Muscle of arm (tissue), 12 donors: ENCODE measurements around the gene RNU5D-1. TPM values are rescaled to one million over a fixed set of nuclear protein-coding genes. Genes with fewer than 3 reads are reported as not detected.
"Not testable (repeated sequence)": the region's sequence is repeated elsewhere in the genome, so short reads cannot be mapped to it uniquely, and the experiment has no call there.

Experiments used
- DNase-seq: peaks from one replicate; pipeline ENCODE4 v3.0.0-alpha.2; 2013
- polyA plus RNA-seq, 12 donors: library from polyadenylated mRNA; unstranded; fragments of 120-200 nt; gene quantifications; one replicate each; pipeline ENCODE4 v1.2.1, GENCODE V29; 2013; ENCODE audit not compliant: insufficient read length in 12 of 12

Gene RNU5D-1
- polyA plus RNA-seq, 12 donors, result not detected

DNA sequence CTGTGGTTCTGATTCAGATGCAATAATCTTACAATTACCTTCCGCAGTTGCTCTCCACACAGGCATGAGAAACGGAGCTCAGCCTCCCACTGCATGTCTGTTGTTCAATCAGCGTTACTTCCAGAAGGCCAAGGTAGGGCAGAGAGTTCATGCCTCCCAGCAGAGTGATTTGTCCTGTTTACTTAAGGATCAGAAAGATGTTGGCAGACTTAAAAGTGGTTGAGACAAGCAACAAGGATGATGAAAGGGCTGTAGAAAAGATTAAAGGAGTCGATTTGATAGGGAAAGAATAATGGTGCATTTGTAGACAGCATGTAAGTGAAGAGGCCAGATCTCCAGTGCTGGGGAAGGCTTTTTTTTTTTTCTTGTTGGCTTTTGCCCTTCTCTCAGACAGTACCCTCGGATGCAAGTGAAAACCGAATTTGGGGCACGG lies 29.8 kb downstream of the RNU5D-1 start:
- DNase-seq, result no peak

DNA sequence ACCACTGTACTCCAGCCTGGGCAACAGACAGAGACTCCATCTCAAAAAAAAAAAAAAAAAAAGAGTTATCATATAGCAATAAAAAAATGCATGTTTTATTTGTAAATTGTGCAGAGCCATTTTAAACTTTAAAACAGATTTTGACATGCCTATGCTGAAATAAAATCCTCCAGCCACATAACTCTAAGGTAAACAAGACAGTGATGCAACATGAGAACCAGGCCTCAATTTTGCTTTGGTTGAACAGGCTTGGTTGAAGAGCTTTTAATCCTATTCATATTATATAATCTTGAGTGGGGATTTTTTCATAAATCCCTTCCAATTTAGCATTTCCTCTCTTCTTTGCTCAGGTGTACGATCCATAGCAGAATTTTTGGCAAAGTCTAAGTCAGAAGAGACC lies 30.4 kb downstream of the RNU5D-1 start:
- DNase-seq, result no peak

GRCh38 chr1:44699375-44699774 lies 31.6 kb downstream of the RNU5D-1 start:
- not testable (repeated sequence) for DNase-seq

GRCh38 chr1:44698138-44698537 lies 32.8 kb downstream of the RNU5D-1 start:
- no peak for DNase-seq

DNA sequence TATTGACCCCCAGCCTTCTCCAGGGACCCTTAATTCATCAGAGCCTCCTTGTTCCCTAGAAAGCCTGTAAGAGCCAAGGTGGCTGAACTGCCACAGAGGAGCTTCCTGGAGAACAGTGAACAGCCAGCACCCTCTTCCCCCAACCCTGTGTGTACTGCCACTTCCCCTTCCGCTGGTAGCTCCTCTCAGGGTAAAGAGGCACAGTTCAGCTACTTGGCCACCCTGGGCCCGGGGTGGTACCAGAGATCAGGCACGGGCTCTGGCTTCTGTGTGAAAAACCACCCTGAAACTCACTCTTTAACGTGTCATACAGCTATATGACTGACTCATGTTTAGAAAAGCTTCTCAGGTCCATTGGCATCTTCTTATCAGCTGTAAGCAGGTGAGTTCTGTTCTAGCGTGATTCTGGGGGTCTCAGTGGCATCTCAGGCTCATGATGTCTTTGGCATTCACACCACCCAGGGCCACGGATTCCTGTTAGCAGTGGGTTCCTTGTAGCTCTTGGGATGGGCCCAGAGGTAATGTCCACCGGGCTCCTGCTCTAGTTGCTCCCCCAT lies 34.1 kb downstream of the RNU5D-1 start:
- no peak for DNase-seq

DNA sequence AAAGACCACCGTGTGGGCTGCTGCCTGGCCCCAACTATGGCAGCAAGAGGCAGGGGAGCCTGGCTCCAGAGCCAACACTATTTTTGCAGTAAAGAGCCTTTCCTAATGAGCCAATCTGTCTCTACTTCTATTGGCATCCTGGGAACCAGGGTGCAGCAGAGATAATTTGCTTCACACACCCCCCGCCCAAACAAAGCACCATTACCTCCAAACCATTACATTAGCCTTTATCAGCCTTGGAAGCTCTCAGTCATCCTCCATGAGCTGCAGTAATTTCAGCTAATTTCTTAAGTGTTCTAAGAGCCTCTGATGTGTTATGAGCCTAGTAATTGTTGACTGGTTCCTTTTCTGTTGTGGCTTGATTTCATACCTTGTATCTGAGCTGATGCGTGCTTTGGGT lies 34.9 kb downstream of the RNU5D-1 start:
- no peak for DNase-seq

GRCh38 chr1:44695671-44696070 lies 35.3 kb downstream of the RNU5D-1 start:
- DNase-seq, result no peak

DNA sequence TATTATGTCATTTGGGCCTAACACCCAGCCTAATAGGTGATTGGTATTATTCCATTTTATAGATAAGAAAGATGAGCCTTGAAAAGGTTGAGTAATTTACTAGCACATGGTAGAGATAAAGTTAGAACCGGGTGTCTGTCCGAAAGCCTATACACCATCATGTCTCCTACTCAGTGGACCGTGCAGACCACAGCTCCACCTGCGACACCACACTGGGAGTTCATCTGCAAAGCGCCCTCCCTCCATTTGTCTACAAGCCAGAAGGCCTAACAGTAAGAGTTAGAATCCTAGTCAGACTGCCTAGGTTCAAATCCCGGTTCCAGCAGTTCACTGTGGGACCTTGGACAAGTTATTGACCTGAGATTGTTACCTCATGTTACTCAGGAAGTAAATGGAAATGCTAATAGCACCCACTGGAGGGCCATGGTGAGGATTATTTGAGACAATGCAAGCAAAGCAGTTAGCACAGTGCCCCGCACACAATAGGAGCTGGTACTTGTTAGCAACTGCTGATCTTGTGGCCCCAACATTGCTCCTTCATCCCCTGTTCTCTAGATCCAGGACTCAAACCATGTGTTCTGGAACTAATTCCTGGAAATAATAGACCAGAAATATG lies 36.0 kb downstream of the RNU5D-1 start:
- no peak for DNase-seq

GRCh38 chr1:44693900-44694299 lies 37.1 kb downstream of the RNU5D-1 start:
- no peak for DNase-seq

DNA sequence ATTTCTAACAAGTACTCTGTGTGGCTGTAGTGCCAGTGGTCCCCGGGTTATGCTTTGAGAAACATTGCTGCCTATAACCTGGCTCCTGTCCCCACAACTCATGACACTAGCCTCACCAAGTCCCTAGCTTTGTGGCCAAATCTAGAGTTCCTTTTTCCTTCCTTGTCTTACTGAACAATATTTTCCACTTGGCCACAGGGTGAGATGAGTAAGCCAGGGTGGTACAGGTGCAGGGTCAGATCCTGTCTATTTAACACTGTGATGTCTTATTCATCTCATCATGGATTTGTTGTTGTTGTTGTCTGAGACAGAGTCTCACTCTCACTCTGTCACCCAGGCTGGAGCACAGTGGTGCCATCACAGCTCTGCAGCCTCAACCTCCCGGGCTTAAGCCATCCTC lies 37.8 kb downstream of the RNU5D-1 start:
- DNase-seq, result no peak

GRCh38 chr1:44689447-44689765 lies 41.6 kb downstream of the RNU5D-1 start:
- no peak for DNase-seq

DNA sequence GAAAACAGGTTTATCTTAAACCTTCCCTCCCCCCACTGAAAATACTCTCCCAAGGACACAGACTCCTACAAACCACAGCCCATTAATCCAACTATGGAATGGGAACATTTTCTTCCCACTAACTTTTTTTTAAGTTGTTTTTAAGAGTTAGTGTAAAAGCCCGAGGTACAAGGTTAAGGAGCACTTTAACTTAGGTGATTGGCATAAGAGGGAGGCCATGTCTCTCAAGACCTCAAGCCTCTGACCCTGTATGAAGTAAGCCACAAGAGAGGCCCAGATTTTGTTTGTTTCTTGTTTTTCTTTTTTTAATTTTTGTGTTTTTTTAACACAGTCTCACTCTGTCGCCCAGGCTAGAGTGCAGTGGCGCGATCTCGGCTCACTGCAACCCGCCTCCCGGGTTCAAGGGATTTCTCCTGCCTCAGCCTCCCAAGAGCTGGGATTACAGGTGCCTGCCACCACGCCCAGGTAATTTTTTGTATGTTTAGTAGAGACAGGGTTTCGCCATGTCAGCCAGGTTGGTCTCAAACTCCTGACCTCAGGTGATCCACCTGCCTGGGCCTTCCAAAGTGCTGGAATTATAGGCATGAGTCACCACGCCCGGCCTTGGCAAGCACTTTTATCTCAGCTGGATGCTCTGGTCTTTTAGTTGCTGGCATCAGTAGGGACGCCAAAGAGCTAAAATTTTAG lies 42.1 kb downstream of the RNU5D-1 start:
- no peak for DNase-seq

GRCh38 chr1:44685881-44686280 lies 45.1 kb downstream of the RNU5D-1 start:
- no peak for DNase-seq

GRCh38 chr1:44685218-44685617 lies 45.8 kb downstream of the RNU5D-1 start:
- DNase-seq, result no peak

DNA sequence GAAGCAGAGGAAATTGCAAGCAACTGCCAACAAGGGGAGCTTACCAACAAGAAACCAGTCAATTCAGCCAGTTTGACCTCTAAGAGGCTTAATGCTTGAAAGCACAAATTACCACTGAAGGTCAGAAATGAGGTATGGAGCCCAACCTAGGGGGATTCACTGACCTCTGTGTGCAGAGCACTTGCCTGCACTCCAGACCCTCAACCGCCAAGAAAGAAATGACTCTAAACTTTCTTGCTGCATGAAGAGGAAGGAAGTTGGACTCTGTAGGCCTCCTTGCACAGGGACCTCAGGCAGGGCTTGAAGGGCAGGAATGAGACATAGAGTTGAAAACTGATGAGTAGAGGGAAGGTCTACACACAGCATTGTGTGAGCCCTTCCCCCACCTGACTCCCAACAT lies 46.4 kb downstream of the RNU5D-1 start:
- no peak for DNase-seq

- DNase-seq, result no peak
Observed at GRCh38 chr1:44682883-44683265, 48.1 kb downstream of the RNU5D-1 start.

DNA sequence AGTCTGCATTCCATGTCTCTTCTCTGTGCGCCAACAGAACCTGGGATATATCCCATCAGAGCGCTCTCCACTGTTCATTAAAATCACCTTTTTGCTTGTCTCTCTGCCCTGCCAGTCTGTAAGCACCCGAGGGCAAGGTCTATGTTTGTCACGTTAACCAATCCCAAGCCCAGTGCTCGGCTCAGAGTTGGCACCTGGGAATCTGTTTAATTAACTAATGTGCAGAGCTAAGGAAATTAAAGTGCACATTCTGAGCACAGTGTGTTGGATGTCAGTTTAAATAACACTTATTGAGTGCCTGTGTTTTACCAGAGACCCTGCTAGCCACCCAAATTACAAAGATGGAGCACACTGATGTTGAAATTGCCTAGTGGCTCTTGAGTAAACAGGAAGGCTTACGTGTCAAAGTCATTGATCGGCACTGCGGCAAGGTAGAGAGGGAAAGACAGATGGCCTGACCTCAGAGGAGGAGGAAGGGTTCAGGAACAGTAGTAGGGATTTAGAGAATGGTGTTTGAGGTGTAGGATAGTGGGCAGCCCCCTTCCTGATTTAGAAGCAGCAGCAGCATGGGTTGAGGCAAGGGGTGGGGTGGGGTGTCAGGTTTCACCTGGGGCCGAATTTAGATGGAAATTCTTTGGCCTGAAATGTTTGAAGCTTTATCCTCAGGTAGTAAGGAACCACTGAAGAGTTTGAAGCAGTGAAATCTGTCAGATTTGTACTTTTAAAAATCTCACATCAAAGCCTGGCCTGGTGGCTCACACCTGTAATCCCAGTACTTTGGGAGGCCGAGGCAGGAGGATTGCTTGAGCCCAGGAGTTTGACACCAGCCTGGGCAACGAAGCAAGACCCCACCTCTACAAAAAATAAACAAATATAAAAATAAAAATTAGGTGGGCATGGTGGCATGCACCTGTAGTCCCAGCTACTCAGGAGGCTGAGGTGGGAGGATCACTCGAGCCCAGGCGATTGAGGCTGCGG lies 48.8 kb downstream of the RNU5D-1 start:
- no peak for DNase-seq

Other genes with a start within 250 kb of the RNU5D-1 start
- 1 to 10 TPM in 10 of 12 donors, not detected in 2; 4.5 to 7.7 (median 5.4) TPM for gene TMEM53, start 56.7 kb downstream of the RNU5D-1 start, polyA plus RNA-seq
- 1 to 10 TPM in 7 of 12 donors, under 1 TPM in 3, not detected in 2; 0.80 to 4.7 (median 1.4) TPM for gene ARMH1, start 56.5 kb downstream of the RNU5D-1 start, polyA plus RNA-seq
- gene KIF2C, start 8.7 kb upstream of the RNU5D-1 start, polyA plus RNA-seq, result 10 to 100 TPM in 8 of 12 donors, 1 to 10 TPM in 3, not detected in 1; 6.9 to 20.1 (median 11.8) TPM
- gene RPS8, start 44.4 kb upstream of the RNU5D-1 start, polyA plus RNA-seq, result 1,000 to 10,000 TPM; 2,504 to 4,101 (median 2,818) TPM
- gene BEST4, start 57.0 kb upstream of the RNU5D-1 start, polyA plus RNA-seq, result 1 to 10 TPM in 1 of 12 donors, under 1 TPM in 10, not detected in 1; 0.10 to 7.0 (median 0.29) TPM
- gene PLK3, start 69.2 kb upstream of the RNU5D-1 start, polyA plus RNA-seq, result 10 to 100 TPM in 9 of 12 donors, 1 to 10 TPM in 2, not detected in 1; 6.9 to 19.2 (median 11.9) TPM
- gene DYNLT4, start 76.2 kb upstream of the RNU5D-1 start, polyA plus RNA-seq, result under 1 TPM in 6 of 12 donors, not detected in 6; 0.17 to 0.45 (median 0.32) TPM
- 10 to 100 TPM in 4 of 12 donors, 1 to 10 TPM in 7, not detected in 1; 4.2 to 12.8 (median 6.9) TPM for gene BTBD19, start 77.4 kb upstream of the RNU5D-1 start, polyA plus RNA-seq
- gene PTCH2, start 112.1 kb upstream of the RNU5D-1 start, polyA plus RNA-seq, result 10 to 100 TPM in 4 of 12 donors, 1 to 10 TPM in 7, not detected in 1; 5.6 to 49.7 (median 8.7) TPM